ENCODE measurements around the gene NFKBIB.

GRCh38 chr19:38917516-38917915 is 17.7 kb downstream of the NFKBIB start:
- no peak for TF ChIP-seq POLR2A (IDR thresholded peaks at IDR 0.05)
- no peak for TF ChIP-seq CTCF (IDR thresholded peaks at IDR 0.05)
- no peak for TF ChIP-seq EP300 (IDR thresholded peaks at IDR 0.05)
- no peak for TF ChIP-seq POLR2AphosphoS5 (IDR thresholded peaks at IDR 0.05)
